OCI-LY1 (cell line): ENCODE measurements around the gene PDE4C.

ENCODE experiments used
- H2AFZ ChIP-seq: fragments of 200-600 bp; sonication (generic), shearing (Covaris generic); 2 replicates; pipeline ENCODE4 v1.6.0; 2014; ENCODE audit warnings: antibody characterized with exemption, mild to moderate bottlenecking, low read length
- H3F3A ChIP-seq: fragments of 200-600 bp; sonication (generic), shearing (Covaris generic); 2 replicates; pipeline ENCODE4 v1.6.0; 2014; ENCODE audit warnings: mild to moderate bottlenecking, antibody characterized with exemption, low read length, moderate library complexity; ENCODE audit not compliant: insufficient read depth
- H3K27ac ChIP-seq: fragments of 200-600 bp; sonication (generic); 2 replicates; pipeline ENCODE4 v1.5.1; 2014; ENCODE audit warnings: low read length, mixed run types, mild to moderate bottlenecking, low read depth; ENCODE audit not compliant: poor library complexity, severe bottlenecking
- H3K27me3 ChIP-seq: fragments of 200-600 bp; sonication (generic); 2 replicates; pipeline ENCODE4 v1.6.0; 2014; ENCODE audit warnings: antibody characterized with exemption, mild to moderate bottlenecking, low read length, moderate library complexity; ENCODE audit not compliant: insufficient read depth
- H3K36me3 ChIP-seq: fragments of 200-600 bp; sonication (generic); 2 replicates; pipeline ENCODE4 v1.6.1; 2014; ENCODE audit warnings: mild to moderate bottlenecking, antibody characterized with exemption, low read length, moderate library complexity, mixed read lengths; ENCODE audit not compliant: insufficient read depth
- H3K4me1 ChIP-seq: fragments of 200-600 bp; sonication (generic); 2 replicates; pipeline ENCODE4 v1.5.1; 2014; ENCODE audit warnings: mild to moderate bottlenecking, low read length, moderate library complexity; ENCODE audit not compliant: insufficient read depth, severe bottlenecking
- H3K4me2 ChIP-seq: fragments of 200-600 bp; sonication (generic), shearing (Covaris generic); 2 replicates; pipeline ENCODE4 v1.6.1; 2014; ENCODE audit warnings: low read length
- H3K4me3 ChIP-seq: fragments of 200-600 bp; sonication (generic); 2 replicates; pipeline ENCODE4 v1.5.1; 2014; ENCODE audit warnings: low read length, low read depth, mild to moderate bottlenecking, mixed read lengths; ENCODE audit not compliant: poor library complexity, severe bottlenecking
- H3K79me2 ChIP-seq: fragments of 200-600 bp; shearing (Covaris generic); 2 replicates; pipeline ENCODE4 v1.6.1; 2016; ENCODE audit warnings: mixed run types, low read length, mixed read lengths; ENCODE audit not compliant: insufficient read depth
- H3K9ac ChIP-seq: fragments of 200-600 bp; sonication (generic), shearing (Covaris generic); 2 replicates; pipeline ENCODE4 v1.6.1; 2014; ENCODE audit warnings: mild to moderate bottlenecking, low read length, mixed read lengths
- H3K9me2 ChIP-seq: fragments of 200-600 bp; sonication (generic), shearing (Covaris generic); 2 replicates; pipeline ENCODE4 v1.6.1; 2014; ENCODE audit warnings: low read depth, mild to moderate bottlenecking, low read length, mixed read lengths
- H3K9me3 ChIP-seq: fragments of 200-600 bp; shearing (Covaris generic); 2 replicates; pipeline ENCODE4 v1.6.1; 2014; ENCODE audit warnings: low read length, mixed read lengths
- H4K20me1 ChIP-seq: fragments of 200-600 bp; sonication (generic), shearing (Covaris generic); 2 replicates; pipeline ENCODE4 v1.6.0; 2016; ENCODE audit warnings: mild to moderate bottlenecking, low read length; ENCODE audit not compliant: insufficient read depth
- CTCF ChIP-seq: fragments of 200-600 bp; sonication (generic), shearing (Covaris generic); IDR thresholded peaks from 2 replicates; pipeline ENCODE4 v1.5.1; 2017; ENCODE audit warnings: mild to moderate bottlenecking, antibody characterized with exemption, low read length, moderate library complexity, mixed read lengths
- EZH2 ChIP-seq: fragments of 200-600 bp; sonication (generic), shearing (Covaris generic); IDR thresholded peaks from 2 replicates; pipeline ENCODE4 v1.8.0; 2017; ENCODE audit warnings: borderline replicate concordance, mixed run types, mild to moderate bottlenecking, antibody characterized with exemption, low read length, moderate library complexity, mixed read lengths

Gene PDE4C

GRCh38 chr19:18225702-18226468 is at the start of gene PDE4C:
Gene PDE4C (minus strand): TSS chr19:18226438. CDS start chr19:18226415, 23 bp downstream.
- Histone ChIP-seq H3K4me2 (0 out of 2 replicates have a peak within 1 kb of the TSS, but pooled peaks have one; percentile 2), H4K20me1 (no peaks in the 10 kb centered on the region), H3K27me3 (0 out of 2 replicates have a peak, but pooled peaks cover 3% of the 10 kb centered on the region), H3K9me2 (no peaks in the 10 kb centered on the region), H3F3A (no peaks in the 10 kb centered on the region), H3K9ac (no peak within 1 kb of the TSS), H3K4me1 (peaks cover 16% of the 10 kb centered on the region), H2AFZ (no peak within 1 kb of the TSS), H3K79me2 (no peaks in the 10 kb centered on the region), H3K4me3 (no peak within 1 kb of the TSS), H3K27ac (no peak within 1 kb of the TSS), H3K36me3 (no peaks in the 10 kb centered on the region), H3K9me3 (no peaks in the 10 kb centered on the region)
- TF ChIP-seq EZH2 (no peak), CTCF (no peak)

- H3K4me1 ChIP-seq, result peaks cover 12% of the 10 kb centered on the region
- H3K27me3 ChIP-seq, result no peaks in the 10 kb centered on the region
- H3K9me3 ChIP-seq, result no peaks in the 10 kb centered on the region
- H2AFZ ChIP-seq, result no peak overlapping the region
- no peaks in the 10 kb centered on the region for H3F3A ChIP-seq
- H3K27ac ChIP-seq, result no peak overlapping the region
- no peaks in the 10 kb centered on the region for H3K79me2 ChIP-seq
- H3K4me2 ChIP-seq, result no peak overlapping the region
- TF ChIP-seq EZH2 (no peak), CTCF (no peak)
- peaks cover 5% of the 10 kb centered on the region; the same call in 1 of the 2 replicates for H3K36me3 ChIP-seq
- H3K4me3 ChIP-seq, result no peak overlapping the region
- no peak overlapping the region for H3K9ac ChIP-seq
- H4K20me1 ChIP-seq, result no peaks in the 10 kb centered on the region
- no peaks in the 10 kb centered on the region for H3K9me2 ChIP-seq
Measured at GRCh38 chr19:18274781-18275356, 48.6 kb upstream of the PDE4C start.

- Histone ChIP-seq H3K9me3 (no peaks in the 10 kb centered on the region), H3K36me3 (peaks cover 5% of the 10 kb centered on the region; the same call in 1 of the 2 replicates), H3K4me2 (no peak within 1 kb of the TSS), H3K4me3 (no peak within 1 kb of the TSS), H3K9me2 (no peaks in the 10 kb centered on the region), H4K20me1 (no peaks in the 10 kb centered on the region), H3K79me2 (no peaks in the 10 kb centered on the region), H3K27me3 (no peaks in the 10 kb centered on the region), H2AFZ (no peak within 1 kb of the TSS), H3K27ac (no peak within 1 kb of the TSS), H3F3A (no peaks in the 10 kb centered on the region), H3K9ac (no peak within 1 kb of the TSS), H3K4me1 (peaks cover 11% of the 10 kb centered on the region)
- TF ChIP-seq EZH2, result no peak
- no peak for TF ChIP-seq CTCF
Measured at GRCh38 chr19:18274219-18274780, 48.1 kb upstream of the PDE4C start, which contains the start of gene IQCN. Gene IQCN (minus strand): TSS chr19:18274452. CDS start chr19:18269478, 4,974 bp downstream.
